ENCODE results near the gene PLPP2.
A peak's percentile ranks its signal among the peaks of the same experiment; 100 is the strongest.

The PLPP2 gene

DNA sequence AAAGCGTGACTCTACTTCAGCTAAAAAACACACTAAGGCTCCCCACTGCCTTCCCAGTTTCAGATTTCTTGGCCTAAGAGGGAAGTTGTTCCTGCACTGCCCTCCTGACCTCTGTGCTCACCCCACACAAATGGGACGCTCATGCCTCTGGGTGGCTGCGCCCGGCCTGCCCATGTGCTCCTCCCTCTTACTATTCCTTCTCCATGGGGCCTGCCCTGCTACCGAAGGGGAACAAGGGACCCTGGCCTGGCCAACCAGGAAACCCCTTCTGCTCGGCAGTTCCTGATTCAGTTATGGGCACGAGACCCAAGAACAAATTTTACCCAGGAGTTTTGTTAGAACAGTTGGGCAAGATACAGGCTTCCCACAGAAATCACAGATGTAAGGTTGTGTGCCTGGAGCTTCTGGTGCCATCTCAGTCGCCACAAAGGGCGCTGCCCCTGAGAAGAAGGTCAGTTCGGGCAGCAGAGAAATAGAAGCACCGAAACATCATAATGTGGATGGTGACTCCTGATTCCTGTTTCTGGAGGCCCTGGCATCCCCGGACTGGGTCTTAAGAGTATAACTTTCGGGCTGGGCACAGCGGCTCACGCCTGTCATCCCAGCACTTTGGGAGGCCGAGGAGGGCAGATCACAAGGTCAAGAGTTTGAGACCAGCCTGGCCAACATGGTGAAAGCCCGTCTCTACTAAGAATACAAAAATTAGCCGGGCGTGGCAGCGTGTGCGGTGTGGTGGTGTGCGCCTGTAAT lies 5.4 kb upstream of the PLPP2 start:
- H3K9ac ChIP-seq (ENCODE audit: low read depth, low read length), result no peak overlapping the region
- H3K9me3 ChIP-seq (replicated peaks; ENCODE audit: low read length), result no peaks in the 10 kb centered on the region

DNA sequence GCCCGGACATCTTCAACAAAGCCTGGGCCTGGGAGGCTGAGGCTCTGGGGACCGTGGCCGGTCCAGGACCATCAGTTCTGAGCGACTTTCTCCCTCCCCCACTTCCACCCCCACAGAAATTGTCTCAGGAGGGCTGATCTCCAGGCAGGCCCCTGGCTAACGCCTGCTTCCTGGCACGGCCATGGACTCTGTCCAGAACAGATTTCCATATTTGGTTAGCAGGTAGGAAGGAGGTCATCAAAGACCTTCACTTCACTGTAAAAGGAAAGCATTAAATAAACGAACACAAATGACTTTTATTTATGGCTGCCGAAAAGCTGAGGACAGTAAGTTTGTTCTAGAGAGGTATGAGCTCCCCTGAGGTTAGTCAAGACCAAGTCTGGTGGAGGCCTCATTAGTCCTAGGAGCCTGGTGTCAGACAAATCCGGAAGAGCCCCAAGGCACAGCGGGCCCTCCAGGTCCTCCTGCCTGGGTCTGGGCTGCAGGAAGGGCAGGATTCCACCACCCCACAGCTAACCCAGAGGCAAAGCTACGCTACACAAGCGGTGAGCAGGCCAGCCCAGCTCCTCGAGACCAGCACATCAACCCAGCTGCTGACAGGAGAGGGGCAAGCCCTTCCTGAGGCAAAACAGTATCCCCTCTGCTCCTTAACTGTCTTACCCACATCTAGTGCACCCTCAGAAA lies 4.6 kb upstream of the PLPP2 start:
- peaks cover 35% of the 10 kb centered on the region for H3K27me3 ChIP-seq (ENCODE audit: control insufficient read depth, insufficient read depth, low read length)
- peaks cover 13% of the 10 kb centered on the region for H3K4me1 ChIP-seq (ENCODE audit: control insufficient read depth, insufficient read depth, low read length)
- H3K9me3 ChIP-seq (replicated peaks; ENCODE audit: low read length), result no peaks in the 10 kb centered on the region
- no peak overlapping the region for H3K4me3 ChIP-seq (ENCODE audit: low read length)
- H3K4me2 ChIP-seq (ENCODE audit: low read length), result no peak overlapping the region
- no peak overlapping the region for H3K9ac ChIP-seq (ENCODE audit: low read depth, low read length)
- no peaks in the 10 kb centered on the region for H3K36me3 ChIP-seq (ENCODE audit: insufficient read depth, low read length)

More for the DNA sequence above, 5.4 kb upstream of the PLPP2 start:
- H3K4me2 ChIP-seq (ENCODE audit: low read length), result no peak overlapping the region
- H3K36me3 ChIP-seq (ENCODE audit: insufficient read depth, low read length), result no peaks in the 10 kb centered on the region
- no peak overlapping the region for H3K4me3 ChIP-seq (ENCODE audit: low read length)
- peaks cover 34% of the 10 kb centered on the region for H3K27me3 ChIP-seq (ENCODE audit: control insufficient read depth, insufficient read depth, low read length)
- peaks cover 9% of the 10 kb centered on the region for H3K4me1 ChIP-seq (ENCODE audit: control insufficient read depth, insufficient read depth, low read length)

GRCh38 chr19:294946-295686 lies 3.9 kb upstream of the PLPP2 start:
- no peaks in the 10 kb centered on the region for H3K36me3 ChIP-seq (ENCODE audit: insufficient read depth, low read length)
- peaks cover 18% of the 10 kb centered on the region for H3K4me1 ChIP-seq (ENCODE audit: control insufficient read depth, insufficient read depth, low read length)
- peak overlapping the region; percentile 52 for H3K4me3 ChIP-seq (ENCODE audit: low read length)
- H3K9me3 ChIP-seq (replicated peaks; ENCODE audit: low read length), result no peaks in the 10 kb centered on the region
- H3K9ac ChIP-seq (ENCODE audit: low read depth, low read length), result no peak overlapping the region
- peaks cover 39% of the 10 kb centered on the region for H3K27me3 ChIP-seq (ENCODE audit: control insufficient read depth, insufficient read depth, low read length)
- H3K4me2 ChIP-seq (ENCODE audit: low read length), result peak overlapping the region; percentile 69

- Histone ChIP-seq H3K9ac (ENCODE audit: low read depth, low read length) (no peak overlapping the region), H3K36me3 (ENCODE audit: insufficient read depth, low read length) (no peaks in the 10 kb centered on the region), H3K4me2 (ENCODE audit: low read length) (peak overlapping the region; percentile 69), H3K9me3 (replicated peaks; ENCODE audit: low read length) (no peaks in the 10 kb centered on the region), H3K27me3 (ENCODE audit: control insufficient read depth, insufficient read depth, low read length) (peaks cover 45% of the 10 kb centered on the region), H3K4me3 (ENCODE audit: low read length) (peak overlapping the region; percentile 52), H3K4me1 (ENCODE audit: control insufficient read depth, insufficient read depth, low read length) (peaks cover 18% of the 10 kb centered on the region)
Observed at GRCh38 chr19:294341-294945, 3.2 kb upstream of the PLPP2 start.

GRCh38 chr19:293436-294110 lies 2.4 kb upstream of the PLPP2 start:
- Histone ChIP-seq H3K36me3 (ENCODE audit: insufficient read depth, low read length) (no peaks in the 10 kb centered on the region), H3K4me3 (ENCODE audit: low read length) (no peak overlapping the region), H3K4me2 (ENCODE audit: low read length) (no peak overlapping the region), H3K27me3 (ENCODE audit: control insufficient read depth, insufficient read depth, low read length) (peaks cover 45% of the 10 kb centered on the region), H3K9me3 (replicated peaks; ENCODE audit: low read length) (no peaks in the 10 kb centered on the region), H3K4me1 (ENCODE audit: control insufficient read depth, insufficient read depth, low read length) (peaks cover 18% of the 10 kb centered on the region), H3K9ac (ENCODE audit: low read depth, low read length) (no peak overlapping the region)

DNA sequence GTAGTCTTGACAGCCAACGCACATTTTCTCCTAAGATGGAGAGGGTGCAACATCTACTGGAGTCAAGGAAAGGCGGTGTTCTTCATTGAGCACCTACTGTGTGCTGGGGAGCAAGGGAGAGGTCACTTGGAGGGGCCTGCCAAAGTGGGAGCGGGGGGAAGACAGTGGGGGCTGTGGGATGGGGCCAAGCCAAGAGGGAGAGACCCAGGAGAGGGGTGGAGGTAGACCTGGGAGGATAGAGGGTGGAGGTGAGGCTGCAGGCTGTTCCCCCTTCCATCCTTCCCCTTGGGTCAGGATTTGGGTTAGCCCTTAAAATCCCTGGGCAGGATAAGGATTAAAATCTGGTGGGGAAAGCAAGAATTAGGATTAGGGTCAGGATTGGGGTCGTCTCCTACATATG lies 1.7 kb upstream of the PLPP2 start:
- H3K36me3 ChIP-seq (ENCODE audit: insufficient read depth, low read length), result no peaks in the 10 kb centered on the region
- H3K9me3 ChIP-seq (replicated peaks; ENCODE audit: low read length), result no peaks in the 10 kb centered on the region
- no peak overlapping the region for H3K4me2 ChIP-seq (ENCODE audit: low read length)
- no peak overlapping the region for H3K4me3 ChIP-seq (ENCODE audit: low read length)
- peaks cover 18% of the 10 kb centered on the region for H3K4me1 ChIP-seq (ENCODE audit: control insufficient read depth, insufficient read depth, low read length)
- no peak overlapping the region for H3K9ac ChIP-seq (ENCODE audit: low read depth, low read length)
- H3K27me3 ChIP-seq (ENCODE audit: control insufficient read depth, insufficient read depth, low read length), result peaks cover 45% of the 10 kb centered on the region

- Histone ChIP-seq H3K4me1 (ENCODE audit: control insufficient read depth, insufficient read depth, low read length) (peaks cover 18% of the 10 kb centered on the region), H3K4me2 (ENCODE audit: low read length) (no peak overlapping the region), H3K9me3 (replicated peaks; ENCODE audit: low read length) (no peaks in the 10 kb centered on the region), H3K4me3 (ENCODE audit: low read length) (no peak overlapping the region), H3K36me3 (ENCODE audit: insufficient read depth, low read length) (no peaks in the 10 kb centered on the region), H3K9ac (ENCODE audit: low read depth, low read length) (no peak overlapping the region), H3K27me3 (ENCODE audit: control insufficient read depth, insufficient read depth, low read length) (peaks cover 45% of the 10 kb centered on the region)
Observed at GRCh38 chr19:292281-292884, 1.2 kb upstream of the PLPP2 start.

DNA sequence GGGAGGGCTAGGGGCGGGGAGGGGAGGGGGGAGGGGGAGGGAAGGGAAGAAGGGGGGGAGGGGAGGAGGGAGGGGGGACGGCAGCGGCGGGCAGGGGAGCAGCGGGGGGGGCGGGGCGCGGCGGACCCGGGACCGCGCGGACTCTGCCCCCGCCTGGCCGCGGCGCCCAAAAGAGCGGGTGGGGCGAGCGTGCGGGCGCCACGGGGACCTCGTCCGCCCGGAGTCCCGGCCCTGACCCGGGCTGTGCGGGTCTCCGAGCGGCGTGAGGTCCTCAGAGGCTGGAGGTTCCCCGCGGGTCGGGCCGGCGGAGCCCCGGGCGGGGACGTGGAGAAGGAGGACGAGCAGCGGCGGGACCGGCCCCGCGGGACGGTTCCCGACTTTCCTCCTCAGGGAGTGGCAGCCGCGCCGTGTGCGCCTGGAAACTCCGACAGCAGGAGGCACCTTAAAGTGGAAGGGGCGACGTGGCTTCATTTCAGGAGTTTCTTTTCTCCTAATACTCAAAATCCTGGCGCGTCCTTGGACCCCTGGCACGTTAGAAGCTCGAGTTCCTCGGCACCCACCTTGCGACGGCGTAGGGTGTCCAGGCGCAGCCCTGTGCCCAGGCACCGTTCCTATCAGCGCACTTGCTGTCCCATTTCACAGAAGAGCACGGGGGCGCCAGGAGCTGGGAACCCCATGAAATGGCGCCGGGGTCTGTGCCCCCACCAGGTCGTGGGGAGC lies 518 bp upstream of the PLPP2 start:
- Histone ChIP-seq H3K36me3 (ENCODE audit: insufficient read depth, low read length) (no peaks in the 10 kb centered on the region), H3K9me3 (replicated peaks; ENCODE audit: low read length) (no peaks in the 10 kb centered on the region), H3K4me2 (ENCODE audit: low read length) (peak overlapping the region; percentile 70), H3K9ac (ENCODE audit: low read depth, low read length) (no peak overlapping the region), H3K4me1 (ENCODE audit: control insufficient read depth, insufficient read depth, low read length) (peaks cover 18% of the 10 kb centered on the region), H3K4me3 (ENCODE audit: low read length) (peak overlapping the region; percentile 49), H3K27me3 (ENCODE audit: control insufficient read depth, insufficient read depth, low read length) (peaks cover 45% of the 10 kb centered on the region)

DNA sequence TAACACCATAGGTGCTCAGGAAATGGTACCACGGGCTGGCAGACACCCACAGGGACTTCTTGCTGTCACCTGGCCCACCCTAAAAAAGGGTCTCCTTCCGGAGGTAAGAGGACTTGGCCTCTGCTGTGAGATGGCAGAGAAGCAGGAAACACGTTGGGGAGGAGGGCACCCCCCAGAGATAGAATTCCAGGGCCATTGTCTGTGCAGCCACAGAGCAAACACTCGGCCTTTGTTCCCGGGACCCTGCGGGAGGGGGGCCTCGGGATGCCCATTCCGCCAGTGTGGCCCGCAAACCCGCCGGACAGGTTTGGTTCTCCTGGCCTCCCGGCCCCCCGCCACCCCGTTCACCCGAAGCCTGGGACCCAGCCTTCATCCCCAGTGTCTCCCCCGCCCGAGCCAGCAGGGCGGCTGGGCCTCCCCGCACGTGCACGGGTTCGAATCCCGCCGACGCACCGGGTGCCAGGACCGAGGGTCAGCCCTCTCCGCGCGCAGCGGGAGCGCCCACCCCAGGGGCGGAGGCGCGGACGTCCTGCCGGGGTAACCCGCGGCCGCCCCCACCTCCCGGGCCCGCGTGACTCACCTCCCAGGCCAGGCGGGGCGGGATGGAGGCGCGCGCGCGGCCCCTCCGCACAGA lies 714 bp downstream of the PLPP2 start:
- Histone ChIP-seq H3K4me1 (ENCODE audit: control insufficient read depth, insufficient read depth, low read length) (peaks cover 18% of the 10 kb centered on the region), H3K9ac (ENCODE audit: low read depth, low read length) (peak overlapping the region; percentile 35), H3K9me3 (replicated peaks; ENCODE audit: low read length) (no peaks in the 10 kb centered on the region), H3K4me3 (ENCODE audit: low read length) (peak overlapping the region; percentile 67), H3K4me2 (ENCODE audit: low read length) (peak overlapping the region; percentile 80), H3K36me3 (ENCODE audit: insufficient read depth, low read length) (no peaks in the 10 kb centered on the region), H3K27me3 (ENCODE audit: control insufficient read depth, insufficient read depth, low read length) (peaks cover 45% of the 10 kb centered on the region)
